ENCODE results near the gene PRRC2C.
"Not testable (repeated sequence)": the region's sequence is repeated elsewhere in the genome, so short reads cannot be mapped to it uniquely, and the experiment has no call there.

Gene PRRC2C

DNA sequence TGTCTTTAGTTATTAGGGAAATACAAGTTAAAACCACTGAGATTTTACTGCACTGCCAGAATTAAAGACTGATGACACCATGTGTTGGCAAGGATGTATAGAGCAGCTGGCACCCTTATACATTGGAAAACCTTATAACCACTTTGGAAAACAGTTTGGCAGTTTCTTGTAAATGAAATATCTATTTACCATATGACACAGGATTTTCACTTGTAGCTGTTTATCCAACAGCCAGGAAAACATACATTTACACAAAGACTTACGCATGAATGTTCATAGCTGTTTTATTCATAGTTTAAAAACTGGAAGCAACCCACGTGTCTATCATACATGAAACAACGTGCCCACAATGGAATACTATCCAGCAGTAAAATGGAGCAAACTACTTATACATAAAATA lies 45.3 kb downstream of the PRRC2C start:
- Histone ChIP-seq H3K79me2 (ENCODE audit: control insufficient read depth, insufficient read depth, low read length, unreplicated experiment) (peaks cover 7% of the 10 kb centered on the region), H3K36me3 (ENCODE audit: insufficient read depth, low read length) (peaks cover 37% of the 10 kb centered on the region), H3K27ac (ENCODE audit: low read depth, low read length) (no peak overlapping the region)

DNA sequence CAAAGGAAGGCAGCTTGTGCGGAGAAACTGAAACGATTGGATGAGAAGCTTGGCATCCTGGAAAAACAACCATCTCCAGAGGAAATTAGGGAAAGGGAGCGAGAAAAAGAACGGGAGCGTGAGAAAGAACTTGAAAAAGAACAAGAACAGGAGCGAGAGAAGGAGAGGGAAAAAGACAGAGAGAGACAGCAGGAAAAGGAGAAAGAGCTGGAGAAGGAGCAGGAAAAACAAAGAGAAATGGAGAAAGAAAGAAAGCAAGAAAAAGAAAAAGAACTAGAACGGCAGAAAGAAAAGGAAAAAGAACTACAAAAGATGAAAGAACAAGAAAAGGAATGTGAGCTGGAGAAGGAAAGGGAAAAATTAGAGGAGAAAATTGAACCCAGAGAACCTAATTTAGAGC lies 47.2 kb downstream of the PRRC2C start:
- peaks cover 55% of the 10 kb centered on the region for H3K36me3 ChIP-seq (ENCODE audit: insufficient read depth, low read length)
- no peak overlapping the region for H2AFZ ChIP-seq (ENCODE audit: low read length, unreplicated experiment)
- H3K27ac ChIP-seq (ENCODE audit: low read depth, low read length) = no peak overlapping the region
- no peaks in the 10 kb centered on the region for H3K27me3 ChIP-seq (ENCODE audit: insufficient read depth, low read length)
- H3K4me1 ChIP-seq (ENCODE audit: control insufficient read depth, insufficient read depth, low read length, unreplicated experiment) = no peaks in the 10 kb centered on the region
- H3K4me3 ChIP-seq (ENCODE audit: low read depth, low read length) = no peak overlapping the region
- peaks cover 7% of the 10 kb centered on the region for H3K79me2 ChIP-seq (ENCODE audit: control insufficient read depth, insufficient read depth, low read length, unreplicated experiment)

More for the DNA sequence above, 45.3 kb downstream of the PRRC2C start:
- Histone ChIP-seq H3K4me3 (ENCODE audit: low read depth, low read length) (no peak overlapping the region), H2AFZ (ENCODE audit: low read length, unreplicated experiment) (no peak overlapping the region), H3K4me1 (ENCODE audit: control insufficient read depth, insufficient read depth, low read length, unreplicated experiment) (no peaks in the 10 kb centered on the region), H3K27me3 (ENCODE audit: insufficient read depth, low read length) (no peaks in the 10 kb centered on the region)

DNA sequence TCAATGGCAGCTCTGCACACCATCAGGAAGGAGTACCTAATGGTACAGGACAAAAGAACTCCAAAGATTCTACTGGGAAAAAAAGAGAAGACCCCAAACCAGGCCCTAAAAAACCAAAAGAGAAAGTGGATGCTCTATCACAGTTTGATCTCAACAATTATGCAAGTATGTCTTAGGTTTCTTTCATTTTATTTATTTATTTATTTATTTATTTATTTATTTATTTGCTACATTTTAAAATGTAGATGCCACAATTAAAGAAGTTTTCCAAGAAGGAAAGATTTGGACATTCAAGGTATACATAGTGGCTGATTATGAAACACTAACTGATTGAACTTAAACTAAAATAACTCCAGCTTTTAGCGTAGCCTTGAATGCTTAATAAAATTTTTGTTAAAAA lies 60.2 kb downstream of the PRRC2C start:
- Histone ChIP-seq H2AFZ (ENCODE audit: low read length, unreplicated experiment) (no peak overlapping the region), H3K4me1 (ENCODE audit: control insufficient read depth, insufficient read depth, low read length, unreplicated experiment) (no peaks in the 10 kb centered on the region), H3K27ac (ENCODE audit: low read depth, low read length) (no peak overlapping the region), H3K27me3 (ENCODE audit: insufficient read depth, low read length) (no peaks in the 10 kb centered on the region), H3K36me3 (ENCODE audit: insufficient read depth, low read length) (peaks cover 66% of the 10 kb centered on the region), H3K79me2 (ENCODE audit: control insufficient read depth, insufficient read depth, low read length, unreplicated experiment) (peaks cover 33% of the 10 kb centered on the region), H3K4me3 (ENCODE audit: low read depth, low read length) (no peak overlapping the region)

DNA sequence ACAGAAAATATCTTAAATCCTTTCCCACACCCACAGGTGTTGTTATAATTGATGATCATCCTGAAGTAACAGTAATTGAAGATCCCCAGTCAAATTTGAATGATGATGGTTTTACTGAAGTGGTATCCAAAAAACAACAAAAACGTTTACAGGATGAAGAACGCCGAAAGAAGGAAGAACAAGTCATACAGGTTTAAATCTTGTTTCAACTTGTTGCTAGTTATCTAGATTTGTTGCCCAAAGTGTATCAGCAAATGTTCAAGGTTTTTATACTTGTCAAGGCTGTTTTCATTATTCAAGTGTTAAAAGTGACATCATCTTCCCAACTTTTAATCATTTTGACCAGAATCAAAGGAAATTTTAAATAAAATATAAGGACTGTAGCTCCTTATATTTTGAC lies 64.7 kb downstream of the PRRC2C start:
- H3K27ac ChIP-seq (ENCODE audit: low read depth, low read length) = no peak overlapping the region
- peaks cover 37% of the 10 kb centered on the region for H3K36me3 ChIP-seq (ENCODE audit: insufficient read depth, low read length)
- H3K4me1 ChIP-seq (ENCODE audit: control insufficient read depth, insufficient read depth, low read length, unreplicated experiment) = no peaks in the 10 kb centered on the region
- H3K27me3 ChIP-seq (ENCODE audit: insufficient read depth, low read length) = no peaks in the 10 kb centered on the region
- H3K79me2 ChIP-seq (ENCODE audit: control insufficient read depth, insufficient read depth, low read length, unreplicated experiment) = peaks cover 35% of the 10 kb centered on the region
- no peak overlapping the region for H2AFZ ChIP-seq (ENCODE audit: low read length, unreplicated experiment)
- H3K4me3 ChIP-seq (ENCODE audit: low read depth, low read length) = no peak overlapping the region

DNA sequence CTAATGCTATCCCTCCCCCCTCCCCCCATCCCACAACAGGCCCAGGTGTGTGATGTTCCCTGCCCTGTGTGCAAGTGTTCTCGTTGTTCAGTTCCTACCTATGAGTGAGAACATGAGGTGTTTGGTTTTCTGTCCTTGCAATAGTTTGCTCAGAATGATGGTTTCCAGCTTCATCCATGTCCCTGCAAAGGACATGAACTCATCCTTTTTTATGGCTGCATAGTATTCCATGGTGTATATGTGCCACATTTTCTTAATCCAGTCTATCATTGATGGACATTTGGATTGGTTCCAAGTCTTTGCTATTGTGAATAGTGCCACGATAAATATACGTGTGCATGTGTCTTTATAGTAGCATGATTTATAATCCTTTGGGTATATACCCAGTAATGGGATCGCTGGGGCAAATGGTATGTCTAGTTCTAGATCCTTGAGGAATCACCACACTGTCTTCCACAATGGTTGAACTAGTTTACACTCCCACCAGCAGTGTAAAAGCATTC lies 65.3 kb downstream of the PRRC2C start:
- not testable (repeated sequence) for H3K27ac ChIP-seq (ENCODE audit: low read depth, low read length); H3K4me1 ChIP-seq (ENCODE audit: control insufficient read depth, insufficient read depth, low read length, unreplicated experiment); H2AFZ ChIP-seq (ENCODE audit: low read length, unreplicated experiment); H3K27me3 ChIP-seq (ENCODE audit: insufficient read depth, low read length); H3K4me3 ChIP-seq (ENCODE audit: low read depth, low read length)
- peaks cover 35% of the 10 kb centered on the region for H3K79me2 ChIP-seq (ENCODE audit: control insufficient read depth, insufficient read depth, low read length, unreplicated experiment)
- peaks cover 33% of the 10 kb centered on the region for H3K36me3 ChIP-seq (ENCODE audit: insufficient read depth, low read length)

DNA sequence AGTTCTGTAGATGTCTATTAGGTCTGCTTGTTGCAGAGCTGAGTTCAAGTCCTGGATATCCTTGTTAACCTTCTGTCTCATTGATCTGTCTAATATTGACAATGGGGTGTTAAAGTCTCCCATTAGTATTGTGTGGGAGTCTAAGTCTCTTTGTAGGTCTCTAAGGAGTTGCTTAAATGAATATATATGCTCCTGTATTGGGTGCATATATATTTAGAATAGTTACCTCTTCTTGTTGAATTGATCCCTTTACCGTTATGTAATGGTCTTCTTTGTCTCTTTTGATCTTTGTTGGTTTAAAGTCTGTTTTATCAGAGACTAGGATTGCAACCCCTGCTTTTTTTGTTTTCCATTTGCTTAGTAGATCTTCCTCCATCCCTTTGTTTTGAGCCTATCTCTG lies 68.6 kb downstream of the PRRC2C start:
- H3K4me1 ChIP-seq (ENCODE audit: control insufficient read depth, insufficient read depth, low read length, unreplicated experiment); H2AFZ ChIP-seq (ENCODE audit: low read length, unreplicated experiment); H3K4me3 ChIP-seq (ENCODE audit: low read depth, low read length); H3K27ac ChIP-seq (ENCODE audit: low read depth, low read length); H3K27me3 ChIP-seq (ENCODE audit: insufficient read depth, low read length): not testable (repeated sequence)
- Histone ChIP-seq H3K79me2 (ENCODE audit: control insufficient read depth, insufficient read depth, low read length, unreplicated experiment) (peaks cover 30% of the 10 kb centered on the region), H3K36me3 (ENCODE audit: insufficient read depth, low read length) (peaks cover 41% of the 10 kb centered on the region)

DNA sequence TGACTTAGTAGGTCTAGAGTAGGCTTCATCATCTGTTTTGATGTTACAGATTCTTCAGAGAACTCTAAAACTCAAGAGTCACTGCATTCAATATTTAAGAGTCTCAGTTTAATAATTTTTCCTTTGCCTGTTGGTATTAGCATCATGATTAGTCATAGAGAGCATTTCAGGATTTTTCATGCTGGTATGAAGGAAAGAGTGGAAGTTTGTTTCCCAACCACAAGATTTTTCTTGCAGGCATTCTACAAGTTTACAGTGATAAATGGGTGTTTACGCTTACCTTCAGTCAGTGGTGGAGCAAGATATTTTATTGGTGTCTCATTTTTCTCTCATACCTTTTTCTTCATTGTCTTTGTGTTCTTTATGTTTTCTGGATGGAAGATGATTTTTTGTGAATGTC lies 78.3 kb downstream of the PRRC2C start:
- Histone ChIP-seq H3K36me3 (ENCODE audit: insufficient read depth, low read length) (peaks cover 69% of the 10 kb centered on the region), H3K79me2 (ENCODE audit: control insufficient read depth, insufficient read depth, low read length, unreplicated experiment) (peaks cover 4% of the 10 kb centered on the region), H2AFZ (ENCODE audit: low read length, unreplicated experiment) (no peak overlapping the region)

DNA sequence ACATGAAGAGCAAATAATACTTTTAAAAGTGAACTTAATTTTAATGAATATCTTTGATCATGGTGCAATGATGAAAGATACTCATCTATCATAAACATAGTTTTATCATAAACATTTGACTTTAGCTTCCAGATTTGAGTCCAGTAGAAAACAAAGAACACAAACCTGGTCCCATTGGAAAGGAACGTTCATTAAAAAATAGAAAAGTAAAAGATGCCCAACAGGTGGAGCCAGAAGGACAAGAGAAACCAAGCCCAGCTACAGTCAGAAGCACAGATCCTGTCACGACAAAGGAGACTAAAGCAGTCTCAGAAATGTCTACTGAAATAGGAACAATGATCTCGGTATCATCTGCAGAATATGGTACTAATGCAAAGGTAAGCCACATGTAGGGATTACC lies 81.1 kb downstream of the PRRC2C start:
- Histone ChIP-seq H3K27ac (ENCODE audit: low read depth, low read length) (no peak overlapping the region), H3K36me3 (ENCODE audit: insufficient read depth, low read length) (peaks cover 60% of the 10 kb centered on the region), H3K79me2 (ENCODE audit: control insufficient read depth, insufficient read depth, low read length, unreplicated experiment) (peaks cover 4% of the 10 kb centered on the region), H2AFZ (ENCODE audit: low read length, unreplicated experiment) (no peak overlapping the region), H3K4me1 (ENCODE audit: control insufficient read depth, insufficient read depth, low read length, unreplicated experiment) (no peaks in the 10 kb centered on the region), H3K4me3 (ENCODE audit: low read depth, low read length) (no peak overlapping the region), H3K27me3 (ENCODE audit: insufficient read depth, low read length) (no peaks in the 10 kb centered on the region)

More for the DNA sequence above, 78.3 kb downstream of the PRRC2C start:
- Histone ChIP-seq H3K4me1 (ENCODE audit: control insufficient read depth, insufficient read depth, low read length, unreplicated experiment) (no peaks in the 10 kb centered on the region), H3K27ac (ENCODE audit: low read depth, low read length) (no peak overlapping the region), H3K27me3 (ENCODE audit: insufficient read depth, low read length) (no peaks in the 10 kb centered on the region), H3K4me3 (ENCODE audit: low read depth, low read length) (no peak overlapping the region)

DNA sequence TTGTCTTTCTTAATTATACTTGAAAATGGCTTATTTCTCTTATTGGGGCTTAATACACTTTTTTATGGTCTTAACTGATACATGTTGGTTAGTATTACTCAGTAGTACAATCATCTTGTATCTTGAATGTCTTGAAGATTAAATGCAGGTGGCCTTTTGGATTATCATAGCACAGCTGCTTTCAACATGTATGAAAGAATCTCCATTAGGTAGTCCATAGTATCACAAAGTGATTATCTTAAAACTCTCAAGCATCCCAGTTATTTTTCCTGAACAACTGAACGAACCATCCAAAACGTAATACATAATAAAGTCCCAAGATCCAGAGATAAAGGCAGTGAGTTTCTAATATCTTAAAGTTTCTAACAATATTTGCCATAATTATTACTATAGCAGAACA lies 85.0 kb downstream of the PRRC2C start:
- H3K4me3 ChIP-seq (ENCODE audit: low read depth, low read length) = no peak overlapping the region
- peaks cover 10% of the 10 kb centered on the region for H3K79me2 ChIP-seq (ENCODE audit: control insufficient read depth, insufficient read depth, low read length, unreplicated experiment)
- H3K36me3 ChIP-seq (ENCODE audit: insufficient read depth, low read length) = peaks cover 61% of the 10 kb centered on the region
- no peak overlapping the region for H2AFZ ChIP-seq (ENCODE audit: low read length, unreplicated experiment)
- no peaks in the 10 kb centered on the region for H3K27me3 ChIP-seq (ENCODE audit: insufficient read depth, low read length)
- no peaks in the 10 kb centered on the region for H3K4me1 ChIP-seq (ENCODE audit: control insufficient read depth, insufficient read depth, low read length, unreplicated experiment)
- no peak overlapping the region for H3K27ac ChIP-seq (ENCODE audit: low read depth, low read length)

DNA sequence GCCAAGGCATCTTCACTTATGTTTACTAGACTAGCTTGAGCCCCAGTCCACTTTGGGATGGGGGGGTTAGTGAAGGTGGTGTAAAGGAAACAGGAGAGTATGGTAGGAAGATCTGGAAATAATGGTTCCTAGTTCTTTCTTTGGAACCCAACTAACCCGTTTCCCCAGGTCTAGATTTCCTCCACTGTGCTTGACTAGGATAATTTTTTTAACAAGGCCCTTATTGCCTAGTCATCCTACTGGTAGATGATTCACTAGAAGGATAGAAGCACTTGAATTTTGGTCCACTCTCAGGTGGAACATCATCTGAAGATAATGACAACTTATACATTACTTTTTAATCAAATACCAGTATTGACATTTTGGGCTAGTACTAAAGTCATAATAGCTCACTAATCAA lies 90.8 kb downstream of the PRRC2C start:
- Histone ChIP-seq H3K4me1 (ENCODE audit: control insufficient read depth, insufficient read depth, low read length, unreplicated experiment) (no peaks in the 10 kb centered on the region), H2AFZ (ENCODE audit: low read length, unreplicated experiment) (no peak overlapping the region), H3K27ac (ENCODE audit: low read depth, low read length) (no peak overlapping the region), H3K27me3 (ENCODE audit: insufficient read depth, low read length) (no peaks in the 10 kb centered on the region), H3K79me2 (ENCODE audit: control insufficient read depth, insufficient read depth, low read length, unreplicated experiment) (peaks cover 6% of the 10 kb centered on the region), H3K36me3 (ENCODE audit: insufficient read depth, low read length) (peaks cover 57% of the 10 kb centered on the region), H3K4me3 (ENCODE audit: low read depth, low read length) (no peak overlapping the region)

DNA sequence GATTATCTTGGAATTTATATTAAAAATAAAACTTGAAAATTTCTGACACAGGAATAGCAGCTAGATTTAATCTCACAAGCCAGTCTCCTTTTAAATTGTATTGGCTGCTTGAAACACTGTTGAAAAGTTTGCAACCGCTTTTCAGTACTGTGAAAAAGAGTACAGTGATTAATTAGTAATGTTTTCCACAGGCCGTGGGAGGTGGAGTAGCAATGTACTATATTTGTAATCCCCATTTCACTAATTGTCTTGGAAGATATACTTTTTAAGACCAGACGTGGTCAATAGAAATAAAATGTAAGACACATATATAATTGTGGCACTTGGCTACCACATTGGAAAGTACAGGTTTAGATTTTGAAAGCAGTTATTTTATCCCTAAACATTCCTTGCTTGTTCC lies 95.9 kb downstream of the PRRC2C start:
- no peak overlapping the region for H3K27ac ChIP-seq (ENCODE audit: low read depth, low read length)
- no peaks in the 10 kb centered on the region for H3K79me2 ChIP-seq (ENCODE audit: control insufficient read depth, insufficient read depth, low read length, unreplicated experiment)
- no peak overlapping the region for H2AFZ ChIP-seq (ENCODE audit: low read length, unreplicated experiment)
- no peaks in the 10 kb centered on the region for H3K27me3 ChIP-seq (ENCODE audit: insufficient read depth, low read length)
- H3K4me1 ChIP-seq (ENCODE audit: control insufficient read depth, insufficient read depth, low read length, unreplicated experiment) = peaks cover 2% of the 10 kb centered on the region
- H3K4me3 ChIP-seq (ENCODE audit: low read depth, low read length) = no peak overlapping the region
- peaks cover 43% of the 10 kb centered on the region for H3K36me3 ChIP-seq (ENCODE audit: insufficient read depth, low read length)

All from ACC112 (cell line).